Measurements from ENCODE around the gene CPPED1. TPM values are rescaled to one million over a fixed set of nuclear protein-coding genes. Genes with fewer than 3 reads are reported as not detected.
A peak's percentile ranks its signal among the peaks of the same experiment; 100 is the strongest.

CPPED1 gene
- total RNA-seq, 1 donor from 2014 or later = 9.7 TPM

DNA sequence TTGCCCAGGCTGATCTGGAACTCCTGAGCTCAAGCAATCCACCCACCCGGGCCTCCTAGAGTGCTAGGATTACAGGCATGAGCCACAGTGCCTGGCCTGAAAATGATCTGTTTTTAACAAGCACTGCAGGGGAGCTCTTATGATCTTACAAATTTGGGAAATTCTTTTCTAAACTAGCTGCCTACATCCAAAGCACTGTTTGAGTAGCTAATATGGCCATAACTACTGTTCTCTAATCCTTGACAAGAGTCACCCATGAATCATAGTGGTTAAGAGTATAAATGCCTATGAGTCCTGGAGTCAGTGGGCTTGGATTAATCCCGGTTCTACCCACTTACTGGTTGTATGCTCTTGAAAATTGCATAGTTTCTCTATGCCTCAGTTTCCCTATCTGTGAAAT, 1.4 kb upstream of the CPPED1 start:
- H3K4me3 Mint-ChIP-seq = no peak overlapping the region

DNA sequence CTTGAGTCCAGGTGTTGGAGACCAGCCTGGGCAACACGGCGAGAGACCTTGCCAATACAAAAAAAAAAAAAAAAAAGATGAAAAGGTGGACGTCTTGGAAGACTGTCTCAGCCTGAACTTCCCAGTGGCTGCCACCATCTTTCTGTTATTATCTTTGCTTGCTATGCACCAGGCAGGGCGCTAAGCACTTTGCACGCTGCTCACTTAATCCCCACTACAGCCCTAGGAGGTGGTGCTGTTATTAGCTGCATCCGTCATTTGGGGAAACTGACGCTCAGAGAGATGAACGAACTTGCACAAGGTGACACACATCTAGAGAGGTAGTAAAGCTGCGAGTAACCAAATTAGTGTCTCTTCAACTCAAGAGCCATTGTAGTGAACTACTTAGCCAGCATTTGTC, 708 bp upstream of the CPPED1 start:
- no peak overlapping the region for H3K27ac Mint-ChIP-seq
- Histone ChIP-seq H4K20me1 (ENCODE audit: low read depth) (no peaks in the 10 kb centered on the region), H2AFZ (replicated peaks) (no peak overlapping the region), H3K79me2 (ENCODE audit: low read depth) (peaks cover 5% of the 10 kb centered on the region), H3K4me2 (peak overlapping the region; percentile 81), H3F3A (ENCODE audit: low read depth) (peaks cover 4% of the 10 kb centered on the region), H3K4me1 (no peaks in the 10 kb centered on the region), H3K27ac (no peak overlapping the region), H3K27me3 (no peaks in the 10 kb centered on the region), H3K9me3 (ENCODE audit: low read depth) (no peaks in the 10 kb centered on the region), H3K9ac (no peak overlapping the region), H3K36me3 (no peaks in the 10 kb centered on the region), H3K4me3 (peak overlapping the region; percentile 76)
- H3K4me1 Mint-ChIP-seq = peaks cover 24% of the 10 kb centered on the region
- peak overlapping the region; percentile 91 for H3K4me3 Mint-ChIP-seq
- DNase-seq (ENCODE audit: low spot score) = no peak
- H3K9me3 Mint-ChIP-seq = no peaks in the 10 kb centered on the region
- peaks cover 3% of the 10 kb centered on the region for H3K27me3 Mint-ChIP-seq (ENCODE audit: insufficient read depth, low read depth)
- no peaks in the 10 kb centered on the region for H3K36me3 Mint-ChIP-seq
- TF ChIP-seq EZH2 (IDR thresholded peaks at IDR 0.05) = no peak
- TF ChIP-seq, protein P1, sequence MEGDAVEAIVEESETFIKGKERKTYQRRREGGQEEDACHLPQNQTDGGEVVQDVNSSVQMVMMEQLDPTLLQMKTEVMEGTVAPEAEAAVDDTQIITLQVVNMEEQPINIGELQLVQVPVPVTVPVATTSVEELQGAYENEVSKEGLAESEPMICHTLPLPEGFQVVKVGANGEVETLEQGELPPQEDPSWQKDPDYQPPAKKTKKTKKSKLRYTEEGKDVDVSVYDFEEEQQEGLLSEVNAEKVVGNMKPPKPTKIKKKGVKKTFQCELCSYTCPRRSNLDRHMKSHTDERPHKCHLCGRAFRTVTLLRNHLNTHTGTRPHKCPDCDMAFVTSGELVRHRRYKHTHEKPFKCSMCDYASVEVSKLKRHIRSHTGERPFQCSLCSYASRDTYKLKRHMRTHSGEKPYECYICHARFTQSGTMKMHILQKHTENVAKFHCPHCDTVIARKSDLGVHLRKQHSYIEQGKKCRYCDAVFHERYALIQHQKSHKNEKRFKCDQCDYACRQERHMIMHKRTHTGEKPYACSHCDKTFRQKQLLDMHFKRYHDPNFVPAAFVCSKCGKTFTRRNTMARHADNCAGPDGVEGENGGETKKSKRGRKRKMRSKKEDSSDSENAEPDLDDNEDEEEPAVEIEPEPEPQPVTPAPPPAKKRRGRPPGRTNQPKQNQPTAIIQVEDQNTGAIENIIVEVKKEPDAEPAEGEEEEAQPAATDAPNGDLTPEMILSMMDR (IDR thresholded peaks at IDR 0.05) = no peak
- no peak for TF ChIP-seq EZH2phosphoT487 (IDR thresholded peaks at IDR 0.05)

More for the DNA sequence above, 1.4 kb upstream of the CPPED1 start:
- Histone ChIP-seq H3K4me3 (no peak overlapping the region), H4K20me1 (ENCODE audit: low read depth) (no peaks in the 10 kb centered on the region), H3K27me3 (no peaks in the 10 kb centered on the region), H3K4me1 (no peaks in the 10 kb centered on the region), H3K27ac (no peak overlapping the region), H3F3A (ENCODE audit: low read depth) (peaks cover 4% of the 10 kb centered on the region), H3K36me3 (no peaks in the 10 kb centered on the region), H3K4me2 (no peak overlapping the region), H3K9me3 (ENCODE audit: low read depth) (no peaks in the 10 kb centered on the region), H3K9ac (no peak overlapping the region), H3K79me2 (ENCODE audit: low read depth) (peaks cover 5% of the 10 kb centered on the region), H2AFZ (replicated peaks) (no peak overlapping the region)
- H3K4me1 Mint-ChIP-seq = peaks cover 24% of the 10 kb centered on the region
- peaks cover 3% of the 10 kb centered on the region for H3K27me3 Mint-ChIP-seq (ENCODE audit: insufficient read depth, low read depth)
- TF ChIP-seq EZH2phosphoT487 (IDR thresholded peaks at IDR 0.05) (no peak), EZH2 (IDR thresholded peaks at IDR 0.05) (no peak)
- TF ChIP-seq, protein P1 (IDR thresholded peaks at IDR 0.05) = no peak
- no peak for DNase-seq (ENCODE audit: low spot score)
- H3K36me3 Mint-ChIP-seq = no peaks in the 10 kb centered on the region
- H3K27ac Mint-ChIP-seq = no peak overlapping the region
- no peaks in the 10 kb centered on the region for H3K9me3 Mint-ChIP-seq

DNA sequence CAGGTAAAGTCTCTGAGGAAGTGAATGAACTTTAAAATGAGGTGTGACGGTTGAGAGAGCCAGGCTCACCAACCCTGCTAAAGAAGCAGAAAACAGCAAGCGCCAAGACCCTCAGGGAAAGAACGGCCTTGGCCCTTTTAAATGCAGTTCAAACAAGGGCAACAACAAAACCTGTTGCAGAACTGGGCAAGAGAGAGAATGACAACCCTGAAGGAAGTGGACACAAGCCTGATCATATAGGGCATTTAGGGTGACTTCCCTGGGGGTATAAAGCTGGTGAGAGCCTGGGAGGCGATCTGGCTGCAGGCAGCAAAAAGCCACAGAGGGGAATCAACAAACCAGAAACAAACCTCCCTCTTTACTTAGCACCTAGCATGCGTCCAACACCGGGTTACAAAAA, 1.0 kb downstream of the CPPED1 start:
- Mint-ChIP-seq H3K9me3 (no peaks in the 10 kb centered on the region), H3K27ac (peak overlapping the region; percentile 28), H3K27me3 (ENCODE audit: insufficient read depth, low read depth) (peaks cover 3% of the 10 kb centered on the region), H3K4me1 (peaks cover 24% of the 10 kb centered on the region), H3K4me3 (peak overlapping the region; percentile 91), H3K36me3 (no peaks in the 10 kb centered on the region)
- no peak overlapping the region for H3K9ac ChIP-seq
- TF ChIP-seq EZH2 (IDR thresholded peaks at IDR 0.05) (no peak), EZH2phosphoT487 (IDR thresholded peaks at IDR 0.05) (no peak)
- TF ChIP-seq, protein P1 (IDR thresholded peaks at IDR 0.05) = no peak
- H4K20me1 ChIP-seq (ENCODE audit: low read depth) = no peaks in the 10 kb centered on the region
- no peak for DNase-seq (ENCODE audit: low spot score)
- no peaks in the 10 kb centered on the region for H3K9me3 ChIP-seq (ENCODE audit: low read depth)
- peaks cover 5% of the 10 kb centered on the region for H3K79me2 ChIP-seq (ENCODE audit: low read depth)
- peak overlapping the region; percentile 81 for H3K4me2 ChIP-seq
- no peak overlapping the region for H3K27ac ChIP-seq
- no peaks in the 10 kb centered on the region for H3K36me3 ChIP-seq
- H2AFZ ChIP-seq (replicated peaks) = no peak overlapping the region
- H3K4me1 ChIP-seq = no peaks in the 10 kb centered on the region
- no peaks in the 10 kb centered on the region for H3K27me3 ChIP-seq
- peaks cover 4% of the 10 kb centered on the region for H3F3A ChIP-seq (ENCODE audit: low read depth)
- H3K4me3 ChIP-seq = peak overlapping the region; percentile 76
